SJSA1 (cell line): Measurements from ENCODE around the gene MYOC. TPM values are rescaled to one million over a fixed set of nuclear protein-coding genes. Genes with fewer than 3 reads are reported as not detected.
"Not testable (repeated sequence)": the region's sequence is repeated elsewhere in the genome, so short reads cannot be mapped to it uniquely, and the experiment has no call there.

Experiments used
- DNase-seq, 2 experiments: peaks; one replicate each; pipeline ENCODE4 v3.0.0-alpha.2; 2015 to 2020; ENCODE audit warnings: low spot score in 2 of 2, low read depth in 1 of 2
- H3K27ac ChIP-seq: fragments of 250-450 bp; sonication (Bioruptor Pico); 2 replicates; pipeline ENCODE4 v1.5.1; 2020; ENCODE audit warnings: mild to moderate bottlenecking, moderate library complexity
- H3K27me3 ChIP-seq: fragments of 250-450 bp; sonication (Bioruptor Pico); replicated peaks from 2 replicates; pipeline ENCODE4 v1.5.1; 2020; ENCODE audit warnings: mild to moderate bottlenecking, moderate library complexity
- H3K36me3 ChIP-seq: fragments of 250-450 bp; sonication (Bioruptor Pico); 2 replicates; pipeline ENCODE4 v1.5.1; 2020; ENCODE audit warnings: mild to moderate bottlenecking
- H3K4me1 ChIP-seq: fragments of 250-450 bp; sonication (Bioruptor Pico); replicated peaks from 2 replicates; pipeline ENCODE4 v1.6.1; 2021; ENCODE audit warnings: mild to moderate bottlenecking
- H3K4me3 ChIP-seq: fragments of 250-450 bp; sonication (Bioruptor Pico); 2 replicates; pipeline ENCODE4 v1.5.1; 2020; ENCODE audit warnings: mild to moderate bottlenecking
- H3K9me3 ChIP-seq: fragments of 250-450 bp; sonication (Bioruptor Pico); replicated peaks from 2 replicates; pipeline ENCODE4 v1.5.1; 2020; ENCODE audit warnings: mild to moderate bottlenecking
- total RNA-seq: library from RNA; depleted of rRNA; stranded (reverse); fragments of >200 nt; shearing (Covaris generic); gene quantifications from 2 replicates; pipeline ENCODE4 v1.2.3, GENCODE V29; 2014

The MYOC gene
- total RNA-seq, 1 experiment from 2014 or later: 1.4 TPM

GRCh38 chr1:171663036-171663853 lies 10.8 kb upstream of the MYOC start:
- H3K4me3 ChIP-seq: no peak overlapping the region
- H3K27ac ChIP-seq: no peak overlapping the region
- no peak for DNase-seq
- peaks cover 15% of the 10 kb centered on the region for H3K4me1 ChIP-seq
- no peaks in the 10 kb centered on the region for H3K9me3 ChIP-seq
- H3K27me3 ChIP-seq: no peaks in the 10 kb centered on the region; the same call in 1 of the 2 replicates
- no peaks in the 10 kb centered on the region for H3K36me3 ChIP-seq

- Histone ChIP-seq H3K27me3 (no peaks in the 10 kb centered on the region), H3K9me3 (no peaks in the 10 kb centered on the region), H3K4me3 (no peak overlapping the region), H3K4me1 (peaks cover 15% of the 10 kb centered on the region), H3K27ac (no peak overlapping the region), H3K36me3 (no peaks in the 10 kb centered on the region)
- DNase-seq: no peak
Observed at GRCh38 chr1:171661076-171661650, 8.7 kb upstream of the MYOC start.

- H3K9me3 ChIP-seq, H3K36me3 ChIP-seq, H3K27me3 ChIP-seq, H3K4me3 ChIP-seq, DNase-seq, H3K27ac ChIP-seq: not testable (repeated sequence)
- peaks cover 20% of the 10 kb centered on the region for H3K4me1 ChIP-seq
Observed at GRCh38 chr1:171656206-171656605, 3.7 kb upstream of the MYOC start.

GRCh38 chr1:171655746-171656116 lies 3.2 kb upstream of the MYOC start:
- no peaks in the 10 kb centered on the region for H3K36me3 ChIP-seq

GRCh38 chr1:171654942-171655745 lies 2.7 kb upstream of the MYOC start:
- peaks cover 20% of the 10 kb centered on the region for H3K4me1 ChIP-seq
- H3K27me3 ChIP-seq: no peaks in the 10 kb centered on the region
- no peaks in the 10 kb centered on the region for H3K9me3 ChIP-seq
- H3K27ac ChIP-seq: no peak overlapping the region
- DNase-seq: no peak
- H3K4me3 ChIP-seq: no peak overlapping the region
- no peaks in the 10 kb centered on the region for H3K36me3 ChIP-seq

More at GRCh38 chr1:171655746-171656116, 3.2 kb upstream of the MYOC start:
- no peak overlapping the region for H3K4me3 ChIP-seq
- no peak overlapping the region for H3K27ac ChIP-seq
- no peaks in the 10 kb centered on the region for H3K9me3 ChIP-seq
- peaks cover 20% of the 10 kb centered on the region for H3K4me1 ChIP-seq
- H3K27me3 ChIP-seq: no peaks in the 10 kb centered on the region
- no peak for DNase-seq

- Histone ChIP-seq H3K4me3 (no peak overlapping the region), H3K9me3 (no peaks in the 10 kb centered on the region), H3K27me3 (no peaks in the 10 kb centered on the region), H3K27ac (no peak overlapping the region), H3K4me1 (peaks cover 20% of the 10 kb centered on the region), H3K36me3 (no peaks in the 10 kb centered on the region)
- DNase-seq: peak in 1 of 2 experiments; percentile 54
Observed at GRCh38 chr1:171654201-171654941, 1.9 kb upstream of the MYOC start.

- no peak overlapping the region for H3K4me3 ChIP-seq
- no peak for DNase-seq
- H3K27ac ChIP-seq: no peak overlapping the region
- H3K36me3 ChIP-seq: no peaks in the 10 kb centered on the region
- peaks cover 20% of the 10 kb centered on the region for H3K4me1 ChIP-seq
- no peaks in the 10 kb centered on the region for H3K9me3 ChIP-seq
- no peaks in the 10 kb centered on the region for H3K27me3 ChIP-seq
Observed at GRCh38 chr1:171653796-171654195, 1.3 kb upstream of the MYOC start.

- Histone ChIP-seq H3K27ac (no peak overlapping the region), H3K27me3 (no peaks in the 10 kb centered on the region), H3K4me1 (peaks cover 16% of the 10 kb centered on the region), H3K4me3 (no peak overlapping the region), H3K36me3 (no peaks in the 10 kb centered on the region), H3K9me3 (no peaks in the 10 kb centered on the region)
- DNase-seq: peak in 1 of 2 experiments; percentile 25
Observed at GRCh38 chr1:171646249-171646560, 6.3 kb downstream of the MYOC start.

GRCh38 chr1:171645553-171646248 lies 6.8 kb downstream of the MYOC start:
- DNase-seq: no peak
- Histone ChIP-seq H3K4me3 (no peak overlapping the region), H3K27me3 (no peaks in the 10 kb centered on the region), H3K9me3 (no peaks in the 10 kb centered on the region), H3K27ac (no peak overlapping the region), H3K4me1 (peaks cover 16% of the 10 kb centered on the region), H3K36me3 (no peaks in the 10 kb centered on the region)

- no peak overlapping the region for H3K27ac ChIP-seq
- H3K4me3 ChIP-seq: no peak overlapping the region
Observed at GRCh38 chr1:171644805-171645483, 7.5 kb downstream of the MYOC start.

GRCh38 chr1:171643156-171643555 lies 9.3 kb downstream of the MYOC start:
- no peak overlapping the region for H3K4me3 ChIP-seq
- DNase-seq: no peak
- H3K27ac ChIP-seq: no peak overlapping the region
- no peaks in the 10 kb centered on the region for H3K36me3 ChIP-seq
- peaks cover 16% of the 10 kb centered on the region for H3K4me1 ChIP-seq
- H3K27me3 ChIP-seq: no peaks in the 10 kb centered on the region
- H3K9me3 ChIP-seq: no peaks in the 10 kb centered on the region

More at GRCh38 chr1:171644805-171645483, 7.5 kb downstream of the MYOC start:
- Histone ChIP-seq H3K36me3 (no peaks in the 10 kb centered on the region), H3K27me3 (no peaks in the 10 kb centered on the region), H3K4me1 (peaks cover 16% of the 10 kb centered on the region), H3K9me3 (no peaks in the 10 kb centered on the region)
- peak; percentile 80 to 82 for DNase-seq

GRCh38 chr1:171642197-171642596 lies 10.3 kb downstream of the MYOC start:
- Histone ChIP-seq H3K9me3 (no peaks in the 10 kb centered on the region), H3K36me3 (no peaks in the 10 kb centered on the region), H3K27ac (no peak overlapping the region), H3K4me3 (no peak overlapping the region), H3K4me1 (peaks cover 16% of the 10 kb centered on the region), H3K27me3 (no peaks in the 10 kb centered on the region)
- no peak for DNase-seq
